ENCODE measurements around the gene SLC25A41.
A peak's percentile ranks its signal among the peaks of the same experiment; 100 is the strongest.

Gene SLC25A41

DNA sequence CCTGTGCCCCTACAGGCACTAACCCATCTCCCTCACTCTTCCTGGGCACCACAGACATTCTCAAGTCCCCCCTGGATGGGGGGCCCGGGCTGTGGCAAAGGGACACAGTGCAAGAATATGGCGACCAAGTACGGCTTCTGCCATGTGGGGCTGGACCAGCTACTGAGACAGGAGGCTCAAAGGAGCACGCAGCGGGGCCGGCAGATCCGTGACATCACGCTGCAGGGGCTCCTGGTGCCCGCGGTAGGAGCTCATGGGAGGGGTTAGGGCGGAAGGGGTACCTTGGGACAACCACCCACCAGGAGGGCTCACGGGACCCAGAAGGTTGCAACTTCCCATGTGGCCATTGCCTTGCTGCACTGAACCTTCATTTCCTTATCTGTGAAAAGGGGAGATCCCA lies 37.3 kb downstream of the SLC25A41 start:
- Histone ChIP-seq H3K9me3 (ENCODE audit: control insufficient read depth in 1 of 2, low read length in 2 of 2) (no peaks in the 10 kb centered on the region), H3K27me3 (ENCODE audit: low read depth, low read length) (no peaks in the 10 kb centered on the region), H3K36me3 (ENCODE audit: control insufficient read depth in 1 of 2, insufficient read depth in 2 of 2, low read length in 2 of 2) (peaks cover 0 to 7% of the 10 kb centered on the region in 2 donors), H3K4me1 (ENCODE audit: control insufficient read depth in 1 of 2, insufficient read depth in 2 of 2, low read length in 2 of 2) (peaks cover 9 to 11% of the 10 kb centered on the region in 2 donors), H3K27ac (ENCODE audit: low read length) (no peak overlapping the region), H3K4me3 (ENCODE audit: low read depth in 1 of 2, low read length in 2 of 2) (no peak overlapping the region)

DNA sequence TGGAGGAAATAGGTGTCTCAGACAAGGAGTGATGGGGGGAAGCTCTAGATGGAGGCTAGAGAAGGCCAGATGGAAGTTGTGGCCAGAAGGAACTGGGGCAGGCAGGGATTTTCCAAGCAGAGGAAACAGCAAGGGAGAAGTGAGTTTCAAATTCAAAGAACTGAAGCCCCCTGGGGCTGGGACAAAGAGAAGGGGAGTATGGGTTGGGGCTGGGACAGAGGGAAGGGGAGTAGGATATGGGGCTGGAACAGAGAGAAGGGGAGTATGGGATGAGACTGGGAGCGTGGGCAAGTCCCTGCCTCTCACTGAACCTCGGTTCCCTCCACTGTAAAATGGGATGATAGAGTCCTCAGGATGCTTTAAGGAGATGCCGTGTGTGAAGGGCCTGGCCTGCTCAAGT lies 38.7 kb downstream of the SLC25A41 start:
- no peak overlapping the region for H3K27ac ChIP-seq (ENCODE audit: low read length)
- no peaks in the 10 kb centered on the region for H3K9me3 ChIP-seq (ENCODE audit: control insufficient read depth in 1 of 2, low read length in 2 of 2)
- peaks cover 9 to 11% of the 10 kb centered on the region in 2 donors for H3K4me1 ChIP-seq (ENCODE audit: control insufficient read depth in 1 of 2, insufficient read depth in 2 of 2, low read length in 2 of 2)
- H3K36me3 ChIP-seq (ENCODE audit: control insufficient read depth in 1 of 2, insufficient read depth in 2 of 2, low read length in 2 of 2), result peaks cover 0 to 15% of the 10 kb centered on the region in 2 donors
- no peak overlapping the region for H3K4me3 ChIP-seq (ENCODE audit: low read depth in 1 of 2, low read length in 2 of 2)
- no peaks in the 10 kb centered on the region for H3K27me3 ChIP-seq (ENCODE audit: low read depth, low read length)

DNA sequence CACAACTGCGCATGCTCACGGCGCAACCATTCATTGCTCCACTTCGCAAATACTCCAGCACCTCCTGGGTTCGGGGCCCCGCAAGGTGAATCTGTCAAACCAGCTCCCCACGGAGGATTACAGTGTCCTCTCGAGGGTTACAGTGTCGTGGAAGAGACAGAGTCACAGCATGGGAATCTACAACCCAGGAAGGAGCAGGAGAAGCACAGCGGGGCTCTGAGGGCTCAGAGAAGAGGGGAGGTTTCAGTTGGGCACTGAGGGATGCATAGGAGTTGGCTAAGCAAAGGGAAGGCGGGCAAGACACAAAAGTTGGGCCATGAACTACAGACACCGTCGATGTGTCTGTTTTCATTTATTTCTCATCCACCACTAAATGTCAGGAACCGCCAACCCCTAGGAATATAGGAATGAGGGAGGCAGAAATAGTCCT lies 39.6 kb downstream of the SLC25A41 start:
- Histone ChIP-seq H3K27me3 (ENCODE audit: low read depth, low read length) (no peaks in the 10 kb centered on the region), H3K36me3 (ENCODE audit: control insufficient read depth in 1 of 2, insufficient read depth in 2 of 2, low read length in 2 of 2) (peaks cover 0 to 21% of the 10 kb centered on the region in 2 donors), H3K27ac (ENCODE audit: low read length) (peak overlapping the region; percentile 95), H3K4me3 (ENCODE audit: low read depth in 1 of 2, low read length in 2 of 2) (peak overlapping the region; percentile 93 to 99), H3K9me3 (ENCODE audit: control insufficient read depth in 1 of 2, low read length in 2 of 2) (no peaks in the 10 kb centered on the region), H3K4me1 (ENCODE audit: control insufficient read depth in 1 of 2, insufficient read depth in 2 of 2, low read length in 2 of 2) (peaks cover 9 to 11% of the 10 kb centered on the region in 2 donors)

DNA sequence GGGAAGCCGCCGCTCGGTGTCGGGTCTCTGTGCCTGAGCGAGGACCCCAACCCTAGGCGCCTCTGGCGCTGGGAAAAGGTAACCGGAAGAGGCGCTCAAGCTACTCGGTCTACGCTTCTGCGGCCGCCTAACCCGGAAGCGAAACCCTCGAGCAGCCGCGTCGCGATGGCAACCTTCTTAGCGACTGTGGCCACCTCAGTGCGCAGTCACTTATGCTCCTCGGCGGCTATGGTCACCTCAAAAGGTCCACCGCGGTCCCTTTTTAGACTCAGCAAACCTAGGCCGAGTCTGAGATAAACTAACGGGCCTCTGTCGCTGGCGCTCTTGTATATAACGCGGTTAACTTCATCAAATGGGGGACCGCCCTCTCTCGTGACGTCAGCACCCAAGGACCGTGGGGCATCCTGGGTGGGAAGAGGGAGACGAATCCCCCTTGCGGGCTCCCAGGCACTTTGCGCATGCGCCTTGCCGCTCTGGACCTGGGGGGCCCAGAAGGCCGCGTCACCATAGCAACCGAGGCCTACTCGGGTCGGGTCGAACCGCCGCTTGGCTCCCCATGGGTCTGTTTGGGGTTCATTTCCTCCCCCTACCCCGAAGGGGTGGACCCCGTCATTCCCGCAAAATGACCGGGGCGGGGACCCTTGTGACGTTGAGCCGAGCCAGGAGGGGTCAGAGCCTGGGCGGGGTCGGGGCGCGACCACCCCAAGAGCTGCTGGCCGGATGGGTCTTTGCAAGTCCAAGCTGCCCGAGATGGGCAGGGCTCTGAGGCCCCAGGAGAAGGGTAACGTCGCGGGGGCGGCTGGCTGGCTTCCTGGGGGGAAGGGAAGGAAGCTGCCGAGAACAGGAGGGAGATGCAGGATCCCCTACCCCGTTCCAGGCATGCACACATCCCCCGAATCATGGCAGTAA lies 40.2 kb downstream of the SLC25A41 start, which contains the start of gene GTF2F1:
GTF2F1 (minus strand) TSS at position 91 of the 909 bp plus-strand sequence. CDS start 169 bp downstream, outside the sequence.
- Histone ChIP-seq H3K27me3 (ENCODE audit: low read depth, low read length) (no peaks in the 10 kb centered on the region), H3K36me3 (ENCODE audit: control insufficient read depth in 1 of 2, insufficient read depth in 2 of 2, low read length in 2 of 2) (peaks cover 3 to 27% of the 10 kb centered on the region in 2 donors), H3K4me1 (ENCODE audit: control insufficient read depth in 1 of 2, insufficient read depth in 2 of 2, low read length in 2 of 2) (peaks cover 9 to 11% of the 10 kb centered on the region in 2 donors), H3K4me3 (ENCODE audit: low read depth in 1 of 2, low read length in 2 of 2) (peak within 1 kb of the TSS; percentile 93 to 99), H3K27ac (ENCODE audit: low read length) (peak within 1 kb of the TSS; percentile 95), H3K9me3 (ENCODE audit: control insufficient read depth in 1 of 2, low read length in 2 of 2) (no peaks in the 10 kb centered on the region)

DNA sequence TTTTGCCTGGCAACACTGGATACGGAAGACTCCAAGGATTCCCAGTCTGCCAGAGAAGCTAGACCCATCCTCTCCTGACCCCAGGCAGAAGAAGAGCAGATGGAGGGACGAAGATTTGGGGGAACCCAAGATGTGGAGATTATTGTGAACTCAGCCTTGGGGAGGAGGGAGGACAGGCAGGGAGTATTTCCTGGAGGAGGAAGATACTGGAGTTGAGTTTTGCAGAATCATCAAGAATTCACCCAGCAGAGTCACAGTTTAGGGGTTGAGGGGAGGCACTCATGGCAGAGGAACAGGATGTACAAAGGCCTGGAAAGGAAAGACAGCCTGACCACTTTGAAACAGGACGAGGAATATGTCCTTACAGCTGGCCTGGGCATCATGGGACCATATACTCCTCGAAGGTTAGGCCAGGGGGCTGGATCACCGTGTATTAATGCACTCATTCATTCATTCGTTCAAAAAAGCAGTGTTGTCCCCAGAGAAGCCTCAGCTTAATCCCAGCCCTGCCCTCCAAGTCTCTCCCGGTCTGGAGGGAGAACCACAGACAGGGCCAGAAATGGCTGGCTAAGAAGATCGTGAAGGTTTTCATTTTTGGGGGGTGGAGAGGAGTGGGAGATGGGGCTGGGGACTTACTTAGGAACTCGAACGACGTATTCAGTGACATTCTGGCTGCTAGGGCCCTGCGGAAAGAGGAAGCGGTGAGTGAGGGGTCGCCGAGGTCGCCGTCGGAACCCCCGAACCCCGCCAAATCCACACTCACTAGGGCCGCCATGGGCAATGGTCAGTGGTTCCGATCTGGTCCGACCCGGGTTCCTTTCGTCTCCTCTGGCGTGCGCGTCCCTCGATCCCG lies 41.1 kb downstream of the SLC25A41 start:
- H3K27me3 ChIP-seq (ENCODE audit: low read depth, low read length), result no peaks in the 10 kb centered on the region
- no peaks in the 10 kb centered on the region for H3K9me3 ChIP-seq (ENCODE audit: control insufficient read depth in 1 of 2, low read length in 2 of 2)
- peaks cover 9 to 11% of the 10 kb centered on the region in 2 donors for H3K4me1 ChIP-seq (ENCODE audit: control insufficient read depth in 1 of 2, insufficient read depth in 2 of 2, low read length in 2 of 2)
- H3K4me3 ChIP-seq (ENCODE audit: low read depth in 1 of 2, low read length in 2 of 2), result peak overlapping the region; percentile 93 to 99
- H3K36me3 ChIP-seq (ENCODE audit: control insufficient read depth in 1 of 2, insufficient read depth in 2 of 2, low read length in 2 of 2), result peaks cover 6 to 36% of the 10 kb centered on the region in 2 donors
- peak overlapping the region; percentile 95 for H3K27ac ChIP-seq (ENCODE audit: low read length)

DNA sequence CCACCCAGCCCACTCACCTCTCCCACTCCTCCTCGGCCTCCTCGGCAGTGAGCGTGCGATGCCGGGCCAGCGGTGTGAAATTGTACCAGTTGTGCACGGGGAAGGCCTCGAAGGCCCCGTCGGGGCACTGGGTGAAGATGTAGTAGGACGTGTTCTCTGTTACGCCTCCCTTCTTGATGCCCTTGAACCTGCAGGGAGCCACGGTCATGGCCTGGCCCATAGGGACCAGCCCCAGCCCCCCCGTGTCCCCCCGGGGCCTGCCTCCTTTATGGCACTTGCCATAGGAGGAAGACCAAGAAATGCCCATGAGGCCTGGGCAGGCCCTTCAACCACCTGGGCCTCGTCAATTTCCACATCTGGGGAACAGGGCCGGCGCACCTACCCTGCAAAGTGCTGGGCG lies 46.2 kb downstream of the SLC25A41 start:
- Histone ChIP-seq H3K4me1 (ENCODE audit: control insufficient read depth in 1 of 2, insufficient read depth in 2 of 2, low read length in 2 of 2) (peaks cover 7 to 8% of the 10 kb centered on the region in 2 donors), H3K4me3 (ENCODE audit: low read depth in 1 of 2, low read length in 2 of 2) (no peak overlapping the region), H3K9me3 (ENCODE audit: control insufficient read depth in 1 of 2, low read length in 2 of 2) (no peaks in the 10 kb centered on the region), H3K27ac (ENCODE audit: low read length) (no peak overlapping the region), H3K27me3 (ENCODE audit: low read depth, low read length) (no peaks in the 10 kb centered on the region), H3K36me3 (ENCODE audit: control insufficient read depth in 1 of 2, insufficient read depth in 2 of 2, low read length in 2 of 2) (peaks cover 24 to 70% of the 10 kb centered on the region in 2 donors)

DNA sequence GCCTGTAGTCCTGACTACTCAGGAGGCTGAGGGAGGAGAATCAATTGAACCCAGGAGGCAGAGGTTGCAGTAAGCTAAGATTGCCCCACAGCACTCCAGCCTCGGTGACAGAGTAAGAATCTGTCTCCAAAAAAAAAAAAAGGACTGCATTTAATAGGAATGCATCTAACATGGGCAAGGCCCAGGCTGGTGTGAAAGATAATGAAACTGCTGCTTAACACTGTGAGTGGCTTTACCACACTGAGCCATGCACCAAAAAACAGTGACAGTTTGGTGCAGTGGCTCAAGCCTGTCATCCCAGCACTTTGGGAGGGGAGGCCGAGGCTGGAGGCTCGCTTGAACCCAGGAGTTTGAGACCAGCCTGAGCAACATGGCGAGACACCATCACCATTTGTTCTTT lies 49.2 kb downstream of the SLC25A41 start:
- Histone ChIP-seq H3K4me3 (ENCODE audit: low read depth in 1 of 2, low read length in 2 of 2) (no peak overlapping the region), H3K36me3 (ENCODE audit: control insufficient read depth in 1 of 2, insufficient read depth in 2 of 2, low read length in 2 of 2) (peaks cover 42 to 87% of the 10 kb centered on the region in 2 donors)

DNA sequence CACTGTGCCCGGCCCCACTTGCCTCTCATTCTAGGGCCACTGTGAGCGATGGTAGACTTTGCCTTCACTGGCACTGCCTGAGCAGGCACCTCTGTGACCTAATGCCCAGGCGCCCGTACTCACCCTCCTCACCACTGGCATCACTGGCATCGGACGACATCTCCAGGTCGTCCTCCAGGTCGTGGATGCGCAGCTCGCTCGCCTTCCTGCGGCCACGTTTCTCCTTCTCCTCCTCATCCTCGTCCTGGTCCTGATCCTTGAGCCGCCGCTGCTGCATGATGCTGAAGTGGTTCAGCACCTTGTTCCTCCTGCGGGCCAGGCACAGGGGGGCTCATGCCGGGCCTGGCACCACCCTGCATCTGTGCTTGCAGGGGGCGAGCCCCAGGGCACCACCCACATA lies 50.4 kb downstream of the SLC25A41 start:
- peaks cover 0 to 8% of the 10 kb centered on the region in 2 donors for H3K9me3 ChIP-seq (ENCODE audit: control insufficient read depth in 1 of 2, low read length in 2 of 2)
- peaks cover 38 to 78% of the 10 kb centered on the region in 2 donors for H3K36me3 ChIP-seq (ENCODE audit: control insufficient read depth in 1 of 2, insufficient read depth in 2 of 2, low read length in 2 of 2)
- no peak overlapping the region for H3K4me3 ChIP-seq (ENCODE audit: low read depth in 1 of 2, low read length in 2 of 2)
- H3K27ac ChIP-seq (ENCODE audit: low read length), result no peak overlapping the region
- peaks cover 0 to 3% of the 10 kb centered on the region in 2 donors for H3K4me1 ChIP-seq (ENCODE audit: control insufficient read depth in 1 of 2, insufficient read depth in 2 of 2, low read length in 2 of 2)
- H3K27me3 ChIP-seq (ENCODE audit: low read depth, low read length), result no peaks in the 10 kb centered on the region

More for the DNA sequence above, 49.2 kb downstream of the SLC25A41 start:
- H3K9me3 ChIP-seq (ENCODE audit: control insufficient read depth in 1 of 2, low read length in 2 of 2), result peaks cover 0 to 8% of the 10 kb centered on the region in 2 donors
- H3K4me1 ChIP-seq (ENCODE audit: control insufficient read depth in 1 of 2, insufficient read depth in 2 of 2, low read length in 2 of 2), result no peaks in the 10 kb centered on the region
- H3K27ac ChIP-seq (ENCODE audit: low read length), result no peak overlapping the region
- no peaks in the 10 kb centered on the region for H3K27me3 ChIP-seq (ENCODE audit: low read depth, low read length)

DNA sequence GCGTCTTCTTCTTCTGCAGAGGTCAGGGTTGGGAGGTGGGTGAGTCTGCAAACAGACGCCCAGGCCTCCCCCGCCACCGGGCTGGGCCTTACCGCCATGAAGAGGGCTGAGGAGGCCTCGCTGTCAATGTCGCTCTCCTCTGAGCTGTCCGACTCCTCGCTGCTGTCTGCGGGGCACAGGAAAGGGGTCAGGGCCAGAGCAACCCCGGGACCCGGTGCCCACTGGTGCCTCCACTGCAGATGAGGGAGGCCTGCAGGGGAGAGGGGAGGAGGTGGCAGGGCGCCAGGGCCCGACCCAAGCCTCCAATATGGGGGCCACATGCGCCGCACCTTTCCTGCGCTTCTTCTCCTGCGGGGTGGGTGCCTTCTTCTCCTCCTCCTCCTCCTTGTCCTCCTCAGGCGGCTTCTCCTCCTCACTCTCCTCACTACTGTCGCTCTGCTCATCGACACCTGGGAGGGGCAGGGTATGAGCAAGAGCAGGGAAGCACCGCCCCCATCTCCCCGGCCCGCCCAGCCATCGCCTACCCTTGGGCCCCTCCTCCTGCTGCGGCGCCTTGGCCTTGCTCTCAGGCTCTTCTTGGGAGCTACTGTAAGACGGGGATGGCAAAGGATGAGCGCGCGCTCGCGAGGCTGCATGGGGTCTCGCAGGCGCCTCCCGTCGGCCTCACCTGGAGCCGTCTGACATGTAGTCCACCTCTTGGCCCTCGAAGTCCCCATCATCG lies 52.4 kb downstream of the SLC25A41 start:
- Histone ChIP-seq H3K4me3 (ENCODE audit: low read depth in 1 of 2, low read length in 2 of 2) (no peak overlapping the region), H3K36me3 (ENCODE audit: control insufficient read depth in 1 of 2, insufficient read depth in 2 of 2, low read length in 2 of 2) (peaks cover 27 to 58% of the 10 kb centered on the region in 2 donors), H3K27me3 (ENCODE audit: low read depth, low read length) (no peaks in the 10 kb centered on the region), H3K9me3 (ENCODE audit: control insufficient read depth in 1 of 2, low read length in 2 of 2) (peaks cover 0 to 8% of the 10 kb centered on the region in 2 donors), H3K4me1 (ENCODE audit: control insufficient read depth in 1 of 2, insufficient read depth in 2 of 2, low read length in 2 of 2) (peaks cover 0 to 9% of the 10 kb centered on the region in 2 donors), H3K27ac (ENCODE audit: low read length) (no peak overlapping the region)

DNA sequence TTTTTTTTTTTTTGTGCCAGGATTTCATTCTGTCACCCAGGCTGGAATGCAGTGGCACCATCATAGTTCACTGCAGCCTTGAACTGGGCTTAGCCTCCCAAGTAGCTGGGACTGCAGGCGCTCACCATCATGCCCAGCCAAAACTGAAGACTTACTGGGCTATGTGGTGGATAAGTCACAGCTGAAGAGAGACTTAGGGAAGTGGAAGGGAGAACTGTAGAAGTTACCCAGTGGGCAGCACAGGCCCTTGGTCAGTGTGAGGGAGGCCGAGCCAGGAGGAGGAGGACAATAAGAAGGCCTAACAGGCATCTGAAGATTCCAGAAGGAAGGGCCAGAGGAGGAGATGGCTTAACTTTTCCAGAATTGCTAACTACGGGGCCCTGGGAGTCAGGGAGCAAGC lies 53.8 kb downstream of the SLC25A41 start:
- Histone ChIP-seq H3K4me1 (ENCODE audit: control insufficient read depth in 1 of 2, insufficient read depth in 2 of 2, low read length in 2 of 2) (peaks cover 0 to 9% of the 10 kb centered on the region in 2 donors), H3K36me3 (ENCODE audit: control insufficient read depth in 1 of 2, insufficient read depth in 2 of 2, low read length in 2 of 2) (peaks cover 22 to 53% of the 10 kb centered on the region in 2 donors), H3K4me3 (ENCODE audit: low read depth in 1 of 2, low read length in 2 of 2) (no peak overlapping the region), H3K9me3 (ENCODE audit: control insufficient read depth in 1 of 2, low read length in 2 of 2) (peaks cover 0 to 8% of the 10 kb centered on the region in 2 donors), H3K27me3 (ENCODE audit: low read depth, low read length) (no peaks in the 10 kb centered on the region), H3K27ac (ENCODE audit: low read length) (no peak overlapping the region)

Measured in muscle layer of duodenum (tissue), 2 donors.